Astrocyte of the hippocampus (primary cell): Measurements from ENCODE around the gene MRTO4.

Experiments
- DNase-seq: peaks from one replicate; pipeline ENCODE4 v3.0.0; 2011; ENCODE audit warnings: low read depth, low spot score

MRTO4 gene

DNA sequence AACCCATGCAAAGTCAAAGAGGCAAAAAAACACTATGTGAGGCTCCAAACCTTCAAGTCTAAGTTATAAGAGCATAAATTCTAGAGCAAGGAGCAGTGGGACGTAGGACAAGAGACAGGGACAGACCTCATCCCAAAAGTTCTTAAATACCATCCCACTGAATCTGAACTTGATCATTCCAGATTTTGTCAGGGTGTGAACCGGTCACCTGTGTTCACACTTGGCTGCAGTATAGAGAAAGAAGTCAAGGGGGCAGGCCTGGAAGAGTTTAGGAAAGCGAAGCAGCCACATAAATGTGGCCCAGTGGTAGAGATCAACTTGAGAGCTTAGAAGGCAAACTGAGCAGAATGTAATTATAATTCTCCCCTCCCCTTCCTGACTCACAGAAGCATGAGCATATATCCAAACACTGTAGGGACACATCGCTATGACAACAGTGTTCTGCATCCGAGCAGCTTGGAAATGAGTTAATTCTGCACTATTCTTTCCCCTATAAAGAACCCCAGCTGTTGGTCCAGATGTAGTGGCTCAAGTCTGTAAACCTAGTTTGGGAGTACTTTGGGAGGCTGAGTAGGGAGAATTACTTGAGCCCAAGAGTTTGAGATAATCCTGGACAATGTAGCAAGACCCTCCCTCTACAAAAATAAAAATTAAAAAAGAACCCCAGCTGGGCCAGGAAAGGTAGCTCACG is 57.7 kb downstream of the MRTO4 start:
- DNase-seq, result peak; percentile 66
